CD14-positive monocyte (primary cell): ENCODE results near the gene FREM3. TPM values are rescaled to one million over a fixed set of nuclear protein-coding genes. Genes with fewer than 3 reads are reported as not detected.

Experiments
- DNase-seq, 3 donors: peaks; one replicate each; pipeline ENCODE4 v3.0.0-alpha.2; 2011 to 2022
- H2AFZ ChIP-seq: 2 replicates; pipeline ENCODE4 v1.6.0; 2012; ENCODE audit warnings: mild to moderate bottlenecking, low read depth, low read length, inconsistent platforms; ENCODE audit not compliant: insufficient read depth, poor library complexity, severe bottlenecking
- H3K27ac ChIP-seq, 2 donors: 1 replicate in 1 of 2; 2 replicates in 1 of 2; pipeline ENCODE4 v1.5.1; 2012 to 2013; ENCODE audit warnings: low read length in 2 of 2, control low read depth in 1 of 2, inconsistent platforms in 1 of 2, low read depth in 1 of 2, mild to moderate bottlenecking in 1 of 2
- H3K27me3 ChIP-seq, 2 donors: one replicate each; pipeline versions ENCODE4 v1.6.0 to v1.6.1; 2011 to 2013; ENCODE audit warnings: low read length in 2 of 2; ENCODE audit not compliant: control insufficient read depth in 2 of 2, insufficient read depth in 2 of 2
- H3K36me3 ChIP-seq, 2 donors: replicated peaks in 1 of 2; 1 replicate in 1 of 2; 2 replicates in 1 of 2; pipeline versions ENCODE4 v1.5.1 to v1.6.1; 2012 to 2013; ENCODE audit warnings: low read length in 2 of 2, control low read depth in 1 of 2, inconsistent platforms in 1 of 2, mild to moderate bottlenecking in 1 of 2; ENCODE audit not compliant: insufficient read depth in 2 of 2, control insufficient read depth in 1 of 2
- H3K4me1 ChIP-seq, 2 donors: 1 replicate in 1 of 2; 2 replicates in 1 of 2; pipeline versions ENCODE4 v1.5.1 to v1.6.1; 2012 to 2013; ENCODE audit warnings: low read length in 2 of 2, control low read depth in 1 of 2, inconsistent platforms in 1 of 2, mild to moderate bottlenecking in 1 of 2, moderate library complexity in 1 of 2; ENCODE audit not compliant: insufficient read depth in 2 of 2, control insufficient read depth in 1 of 2
- H3K4me2 ChIP-seq: replicated peaks from 2 replicates; pipeline ENCODE3; 2012; ENCODE audit warnings: low read length, moderate library complexity, mild to moderate bottlenecking; ENCODE audit not compliant: poor library complexity, severe bottlenecking; ENCODE audit errors: extremely low read depth
- H3K4me3 ChIP-seq, 3 experiments: fragments of 200-600 bp in 1 of 3; sonication (generic) in 1 of 3; replicated peaks in 1 of 3; 1 replicate in 2 of 3; 2 replicates in 1 of 3; pipeline ENCODE4 v1.5.1; 2011 to 2013; ENCODE audit warnings: low read length in 3 of 3, mild to moderate bottlenecking in 3 of 3, control low read depth in 2 of 3, low read depth in 2 of 3, inconsistent platforms in 1 of 3, moderate library complexity in 1 of 3
- H3K79me2 ChIP-seq: 2 replicates; pipeline ENCODE4 v1.6.0; 2012; ENCODE audit warnings: mild to moderate bottlenecking, control low read depth, inconsistent platforms, low read length, moderate library complexity; ENCODE audit not compliant: insufficient read depth
- H3K9ac ChIP-seq: 2 replicates; pipeline ENCODE4 v1.6.0; 2017; ENCODE audit warnings: low read length, mild to moderate bottlenecking; ENCODE audit not compliant: insufficient read depth, poor library complexity, severe bottlenecking
- H3K9me3 ChIP-seq, 2 donors: replicated peaks in 1 of 2; 1 replicate in 1 of 2; 2 replicates in 1 of 2; pipeline versions ENCODE4 v1.5.1 to v1.6.1; 2012 to 2013; ENCODE audit warnings: low read length in 2 of 2, control low read depth in 1 of 2; ENCODE audit not compliant: control insufficient read depth in 1 of 2, insufficient read depth in 1 of 2
- H4K20me1 ChIP-seq: 2 replicates; pipeline ENCODE4 v1.6.0; 2012; ENCODE audit warnings: mild to moderate bottlenecking, low read length, control low read depth, moderate library complexity; ENCODE audit not compliant: insufficient read depth
- H3K27ac Mint-ChIP-seq, 7 donors: one replicate each; pipeline ENCODE4 v1.8.0; 2020; ENCODE audit warnings: mild to moderate bottlenecking in 7 of 7, mixed read lengths in 7 of 7, moderate library complexity in 6 of 7, inconsistent platforms in 2 of 7
- H3K27me3 Mint-ChIP-seq, 3 donors: one replicate each; pipeline ENCODE4 v1.8.0; 2021 to 2022; ENCODE audit warnings: low read depth in 3 of 3, mild to moderate bottlenecking in 3 of 3, mixed read lengths in 3 of 3, moderate library complexity in 3 of 3, inconsistent platforms in 1 of 3
- H3K36me3 Mint-ChIP-seq, 2 donors: one replicate each; pipeline ENCODE4 v1.8.0; 2020; ENCODE audit warnings: mixed read lengths in 2 of 2, inconsistent platforms in 1 of 2, mild to moderate bottlenecking in 1 of 2
- H3K4me1 Mint-ChIP-seq: one replicate; pipeline ENCODE4 v1.8.0; 2020; ENCODE audit warnings: mild to moderate bottlenecking, mixed read lengths
- H3K4me3 Mint-ChIP-seq, 2 donors: one replicate each; pipeline ENCODE4 v1.8.0; 2020; ENCODE audit warnings: mild to moderate bottlenecking in 2 of 2, mixed read lengths in 2 of 2, moderate library complexity in 1 of 2
- H3K9me3 Mint-ChIP-seq, 7 donors: one replicate each; pipeline ENCODE4 v1.8.0; 2020 to 2022; ENCODE audit warnings: mixed read lengths in 7 of 7, mild to moderate bottlenecking in 6 of 7, moderate library complexity in 6 of 7, inconsistent platforms in 2 of 7
- intact Hi-C, 2 donors: fragments of 100-400 bp; cut with micrococcal nuclease; formaldehyde crosslinking; loops; one replicate each; pipeline versions ENCODE4 v1.15.0 to v1.15.1; 2023
- polyA plus RNA-seq, 3 donors: library from polyadenylated mRNA; depleted of rRNA in 1 of 3; unstranded in 2 of 3; stranded (reverse) in 1 of 3; fragments of 300-500 nt in 2 of 3; fragments of >200 nt in 1 of 3; fragmentation: Illumina TruSeq in 2 of 3; gene quantifications; 1 replicate in 2 of 3; 2 replicates in 1 of 3; pipeline ENCODE4 v1.2.3, GENCODE V29; 2012 to 2021
- TF ChIP-seq, protein P1 (sequence below): fragments of 200-600 bp; IDR thresholded peaks from one replicate; pipeline ENCODE4 v1.8.0; 2022; ENCODE audit warnings: antibody characterized with exemption, mild to moderate bottlenecking

The FREM3 gene
- polyA plus RNA-seq, 3 donors, result not detected

DNA sequence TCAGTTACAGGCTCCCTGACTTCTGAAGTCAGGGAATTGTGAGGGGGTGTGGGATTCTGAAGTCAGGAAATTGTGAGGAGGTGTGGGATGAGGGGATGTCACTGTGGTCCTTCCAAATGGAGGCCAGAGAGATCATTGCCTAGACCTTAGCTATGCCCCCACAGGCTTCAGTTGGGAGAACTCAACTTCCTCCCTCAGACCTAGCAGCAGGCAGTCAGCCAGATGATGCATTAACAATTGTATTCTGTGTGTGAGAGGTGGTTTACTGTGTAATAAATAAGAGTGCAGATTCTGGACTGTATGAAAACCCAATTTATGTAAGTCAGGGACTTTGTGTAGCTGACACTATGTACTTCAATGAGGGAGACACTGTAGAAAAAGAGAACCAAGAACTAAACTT lies 65.7 kb downstream of the FREM3 start:
- no peak overlapping the region for H3K4me3 Mint-ChIP-seq
- intact Hi-C loops, result no loop called here
- no peak overlapping the region for H3K27ac Mint-ChIP-seq
- H3K27me3 Mint-ChIP-seq, result peaks cover 3 to 4% (median 3%) of the 10 kb centered on the region in 3 donors
- DNase-seq, result no peak
- H3K4me3 ChIP-seq, result no peak overlapping the region
- H2AFZ ChIP-seq, result no peak overlapping the region
- H3K4me1 ChIP-seq, result no peaks in the 10 kb centered on the region
- H3K4me2 ChIP-seq, result no peak overlapping the region
- no peaks in the 10 kb centered on the region for H3K36me3 ChIP-seq
- H3K79me2 ChIP-seq, result no peaks in the 10 kb centered on the region
- H3K9me3 Mint-ChIP-seq, result peaks cover 0 to 9% (median 2%) of the 10 kb centered on the region in 7 donors
- TF ChIP-seq, protein P1, sequence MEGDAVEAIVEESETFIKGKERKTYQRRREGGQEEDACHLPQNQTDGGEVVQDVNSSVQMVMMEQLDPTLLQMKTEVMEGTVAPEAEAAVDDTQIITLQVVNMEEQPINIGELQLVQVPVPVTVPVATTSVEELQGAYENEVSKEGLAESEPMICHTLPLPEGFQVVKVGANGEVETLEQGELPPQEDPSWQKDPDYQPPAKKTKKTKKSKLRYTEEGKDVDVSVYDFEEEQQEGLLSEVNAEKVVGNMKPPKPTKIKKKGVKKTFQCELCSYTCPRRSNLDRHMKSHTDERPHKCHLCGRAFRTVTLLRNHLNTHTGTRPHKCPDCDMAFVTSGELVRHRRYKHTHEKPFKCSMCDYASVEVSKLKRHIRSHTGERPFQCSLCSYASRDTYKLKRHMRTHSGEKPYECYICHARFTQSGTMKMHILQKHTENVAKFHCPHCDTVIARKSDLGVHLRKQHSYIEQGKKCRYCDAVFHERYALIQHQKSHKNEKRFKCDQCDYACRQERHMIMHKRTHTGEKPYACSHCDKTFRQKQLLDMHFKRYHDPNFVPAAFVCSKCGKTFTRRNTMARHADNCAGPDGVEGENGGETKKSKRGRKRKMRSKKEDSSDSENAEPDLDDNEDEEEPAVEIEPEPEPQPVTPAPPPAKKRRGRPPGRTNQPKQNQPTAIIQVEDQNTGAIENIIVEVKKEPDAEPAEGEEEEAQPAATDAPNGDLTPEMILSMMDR, result no peak
- no peak overlapping the region for H3K9ac ChIP-seq
- H3K36me3 Mint-ChIP-seq, result no peaks in the 10 kb centered on the region
- H3K9me3 ChIP-seq, result no peaks in the 10 kb centered on the region
- H3K27me3 ChIP-seq, result peaks cover 0 to 3% of the 10 kb centered on the region in 2 donors
- H3K27ac ChIP-seq, result no peak overlapping the region
- H3K4me1 Mint-ChIP-seq, result peaks cover 5% of the 10 kb centered on the region
- no peaks in the 10 kb centered on the region for H4K20me1 ChIP-seq

DNA sequence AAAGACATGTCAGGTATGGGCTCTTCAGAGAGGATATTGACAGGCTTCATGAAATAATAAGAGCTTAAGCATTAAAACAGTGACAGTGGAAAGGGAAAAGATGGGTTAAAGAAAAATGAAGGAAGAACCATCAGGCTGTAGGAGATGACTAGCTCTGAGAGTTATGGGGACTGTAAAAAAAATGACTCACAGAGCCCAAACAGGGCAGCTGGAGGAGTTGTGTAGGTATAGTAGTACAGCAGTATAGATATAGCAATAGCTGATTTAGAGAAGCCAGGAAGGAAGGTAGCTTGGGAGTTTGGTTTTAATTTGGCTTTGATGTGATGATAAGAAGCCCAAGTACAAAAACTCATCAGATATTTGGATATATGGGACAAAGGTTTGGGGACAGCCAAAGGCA lies 66.6 kb downstream of the FREM3 start:
- no peaks in the 10 kb centered on the region for H3K4me1 ChIP-seq
- no peaks in the 10 kb centered on the region for H4K20me1 ChIP-seq
- H3K9me3 ChIP-seq, result no peaks in the 10 kb centered on the region
- no peak overlapping the region for H3K4me2 ChIP-seq
- H3K36me3 ChIP-seq, result no peaks in the 10 kb centered on the region
- no peaks in the 10 kb centered on the region for H3K79me2 ChIP-seq
- H3K4me3 ChIP-seq, result no peak overlapping the region
- Mint-ChIP-seq H3K27ac (no peak overlapping the region), H3K4me1 (peaks cover 5% of the 10 kb centered on the region), H3K9me3 (peaks cover 0 to 9% (median 2%) of the 10 kb centered on the region in 7 donors), H3K36me3 (no peaks in the 10 kb centered on the region), H3K4me3 (no peak overlapping the region), H3K27me3 (peaks cover 3 to 5% (median 4%) of the 10 kb centered on the region in 3 donors)
- DNase-seq, result no peak
- intact Hi-C loops, result no loop called here
- peaks cover 0 to 3% of the 10 kb centered on the region in 2 donors for H3K27me3 ChIP-seq
- no peak overlapping the region for H3K9ac ChIP-seq
- H3K27ac ChIP-seq, result no peak overlapping the region
- TF ChIP-seq, protein P1, result no peak
- no peak overlapping the region for H2AFZ ChIP-seq
